ENCODE measurements around the gene ALDH1A1.

- TF ChIP-seq EZH2 (IDR thresholded peaks at IDR 0.05; ENCODE audit: insufficient read depth, poor library complexity, severe bottlenecking) (no peak), EZH2phosphoT487 (IDR thresholded peaks at IDR 0.05; ENCODE audit: insufficient read depth, low read depth) (no peak)
These were observed 28.6 kb upstream of the ALDH1A1 start for GRCh38 chr9:72981433-72981832.

Measured in GM23248 (cell line).